Measurements from ENCODE around the gene CROCC2. TPM values are rescaled to one million over a fixed set of nuclear protein-coding genes. Genes with fewer than 3 reads are reported as not detected.

The CROCC2 gene
- polyA plus RNA-seq, 2 of the 4 experiments (the other 2 are of a cell fraction), result not detected

GRCh38 chr2:240946046-240946445, 39.9 kb downstream of the CROCC2 start:
- ChIA-PET CTCF (interaction anchor here (0.6 kb wide), 1 partner anchor 28 kb away, joined by 3 read pairs; no protein-coding TSS in a partner anchor), POLR2A (no interaction called here)
- ATAC-seq (no peak), FAIRE-seq (no peak), DNase-seq (ENCODE audit: low read depth in 1 of 2, low spot score in 1 of 2) (no peak)
- Histone ChIP-seq H3K4me3 (no peak overlapping the region), H3K4me2 (no peak overlapping the region), H3K27ac (no peak overlapping the region), H3K9me3 (peaks cover 3% of the 10 kb centered on the region; the same call in 1 of the 3 replicates), H3K4me1 (no peaks in the 10 kb centered on the region)
- TF ChIP-seq RNF2 (IDR thresholded peaks at IDR 0.05; ENCODE audit: borderline replicate concordance, low read depth), result no peak
- TF ChIP-seq ATOH8 (CRISPR knock-in tag; IDR thresholded peaks at IDR 0.05; ENCODE audit: low read depth), result no peak
- TF ChIP-seq RFX5 (IDR thresholded peaks at IDR 0.05), result no peak
- TF ChIP-seq TFCP2L1 (CRISPR knock-in tag; IDR thresholded peaks at IDR 0.05), result no peak
- TF ChIP-seq CHD4 (IDR thresholded peaks at IDR 0.05; ENCODE audit: borderline replicate concordance), result no peak
- no peak for TF ChIP-seq KDM5A (IDR thresholded peaks at IDR 0.05)
- no peak for TF ChIP-seq CEBPB (IDR thresholded peaks at IDR 0.05)
- no peak for TF ChIP-seq CBX2 (IDR thresholded peaks at IDR 0.05; ENCODE audit: borderline replicate concordance, low read depth)
- TF ChIP-seq ESRRA (IDR thresholded peaks at IDR 0.05; ENCODE audit: borderline replicate concordance, low read length), result no peak
- TF ChIP-seq ELK1 (IDR thresholded peaks at IDR 0.05; ENCODE audit: low read depth, low read length), result no peak
- no peak for TF ChIP-seq HOXB13 (CRISPR knock-in tag; IDR thresholded peaks at IDR 0.05; ENCODE audit: low read depth)
- no peak for TF ChIP-seq EHF (CRISPR knock-in tag; IDR thresholded peaks at IDR 0.05)
- TF ChIP-seq EHMT2 (IDR thresholded peaks at IDR 0.05; ENCODE audit: low read depth), result no peak
- TF ChIP-seq REST (IDR thresholded peaks at IDR 0.05), result no peak
- WGBS (ENCODE audit: missing lambda C conversion rate), result 77% methylated on average over 7 of the region's 7 CpGs

GRCh38 chr2:240946654-240947053, 40.5 kb downstream of the CROCC2 start:
- no peak for FAIRE-seq
- no peak for TF ChIP-seq FOSL2 (IDR thresholded peaks at IDR 0.05)
- TF ChIP-seq FOSL2 (CRISPR knock-in tag; IDR thresholded peaks at IDR 0.05), result no peak
- no peak for TF ChIP-seq CEBPB (IDR thresholded peaks at IDR 0.05)
- no peak for TF ChIP-seq CBX2 (IDR thresholded peaks at IDR 0.05; ENCODE audit: borderline replicate concordance, low read depth)
- no peak for TF ChIP-seq CHD4 (IDR thresholded peaks at IDR 0.05; ENCODE audit: borderline replicate concordance)
- no peak for TF ChIP-seq GATA3 (IDR thresholded peaks at IDR 0.05; ENCODE audit: borderline replicate concordance)
- TF ChIP-seq NPAS2 (CRISPR knock-in tag; IDR thresholded peaks at IDR 0.05; ENCODE audit: borderline replicate concordance), result no peak
- no peak for TF ChIP-seq ATOH8 (CRISPR knock-in tag; IDR thresholded peaks at IDR 0.05; ENCODE audit: low read depth)
- TF ChIP-seq HEYL (CRISPR knock-in tag; IDR thresholded peaks at IDR 0.05), result no peak
- TF ChIP-seq RNF2 (IDR thresholded peaks at IDR 0.05; ENCODE audit: borderline replicate concordance, low read depth), result no peak
- no peak for TF ChIP-seq NR3C1 (IDR thresholded peaks at IDR 0.05)
- TF ChIP-seq TP53 (CRISPR knock-in tag; IDR thresholded peaks at IDR 0.05), result no peak
- TF ChIP-seq HES2 (IDR thresholded peaks at IDR 0.05), result no peak
- Histone ChIP-seq H3K9me3 (no peaks in the 10 kb centered on the region), H3K4me1 (no peaks in the 10 kb centered on the region), H3K27ac (no peak overlapping the region), H3K4me2 (no peak overlapping the region), H3K4me3 (no peak overlapping the region)
- no peak; a peak in 1 of 6 replicates for ATAC-seq
- WGBS (ENCODE audit: missing lambda C conversion rate), result 54% methylated on average over 4 of the region's 5 CpGs
- CTCF ChIA-PET, result interaction anchor here (0.6 to 1.3 kb wide), 2 partner anchors 27 to 33 kb away, joined by 3 to 7 read pairs; no protein-coding TSS in a partner anchor
- DNase-seq (ENCODE audit: low read depth in 1 of 2, low spot score in 1 of 2), result no peak
- POLR2A ChIA-PET, result no interaction called here
